Measurements from ENCODE around the gene CSNK2A1. TPM values are rescaled to one million over a fixed set of nuclear protein-coding genes. Genes with fewer than 3 reads are reported as not detected.

The CSNK2A1 gene
- total RNA-seq, 4 donors from 2014 or later: 85.0 to 107 (median 96.9) TPM

GRCh38 chr20:434661-435419 is 108.8 kb downstream of the CSNK2A1 start:
- H3K36me3 ChIP-seq: peaks cover 72% of the 10 kb centered on the region
- no peak overlapping the region for H3K4me3 ChIP-seq
- WGBS: 84% methylated on average over 10 of the region's 16 CpGs
- H3K27ac ChIP-seq: no peak overlapping the region
- H3K9me3 ChIP-seq: no peaks in the 10 kb centered on the region
- H3K4me1 ChIP-seq: peaks cover 9% of the 10 kb centered on the region
- TF ChIP-seq POLR2A (IDR thresholded peaks at IDR 0.05) (no peak), CTCF (IDR thresholded peaks at IDR 0.05) (no peak), POLR2AphosphoS5 (IDR thresholded peaks at IDR 0.05) (no peak), EP300 (IDR thresholded peaks at IDR 0.05) (no peak)
- no peaks in the 10 kb centered on the region for H3K27me3 ChIP-seq
- DNase-seq (ENCODE audit: low spot score in 2 of 2): no peak

GRCh38 chr20:434221-434620 is 109.4 kb downstream of the CSNK2A1 start:
- H3K9me3 ChIP-seq: no peaks in the 10 kb centered on the region
- H3K4me3 ChIP-seq: no peak overlapping the region
- TF ChIP-seq EP300 (IDR thresholded peaks at IDR 0.05) (no peak), POLR2A (IDR thresholded peaks at IDR 0.05) (no peak), CTCF (IDR thresholded peaks at IDR 0.05) (no peak), POLR2AphosphoS5 (IDR thresholded peaks at IDR 0.05) (no peak)
- peak in 1 of 2 donors; percentile 22 for DNase-seq (ENCODE audit: low spot score in 2 of 2)
- H3K4me1 ChIP-seq: peaks cover 7% of the 10 kb centered on the region
- WGBS: 66% methylated on average over 11 of the region's 11 CpGs
- H3K27me3 ChIP-seq: no peaks in the 10 kb centered on the region
- H3K27ac ChIP-seq: no peak overlapping the region
- peaks cover 72% of the 10 kb centered on the region for H3K36me3 ChIP-seq

GRCh38 chr20:433300-433975 is 110.2 kb downstream of the CSNK2A1 start:
- Histone ChIP-seq H3K9me3 (no peaks in the 10 kb centered on the region), H3K4me1 (peaks cover 4% of the 10 kb centered on the region), H3K4me3 (no peak overlapping the region), H3K27me3 (no peaks in the 10 kb centered on the region), H3K27ac (no peak overlapping the region), H3K36me3 (peaks cover 71% of the 10 kb centered on the region)
- 77% methylated on average over 12 of the region's 12 CpGs for WGBS
- TF ChIP-seq CTCF (IDR thresholded peaks at IDR 0.05) (no peak), POLR2AphosphoS5 (IDR thresholded peaks at IDR 0.05) (no peak), POLR2A (IDR thresholded peaks at IDR 0.05) (no peak), EP300 (IDR thresholded peaks at IDR 0.05) (no peak)
- peak in 1 of 2 donors; percentile 29 for DNase-seq (ENCODE audit: low spot score in 2 of 2)

- H3K27ac ChIP-seq: no peak overlapping the region
- no peak overlapping the region for H3K4me3 ChIP-seq
- no peaks in the 10 kb centered on the region for H3K27me3 ChIP-seq
- H3K36me3 ChIP-seq: peaks cover 71% of the 10 kb centered on the region
- TF ChIP-seq POLR2AphosphoS5 (IDR thresholded peaks at IDR 0.05) (no peak), POLR2A (IDR thresholded peaks at IDR 0.05) (no peak), CTCF (IDR thresholded peaks at IDR 0.05) (no peak), EP300 (IDR thresholded peaks at IDR 0.05) (no peak)
- no peaks in the 10 kb centered on the region for H3K4me1 ChIP-seq
- no peaks in the 10 kb centered on the region for H3K9me3 ChIP-seq
- DNase-seq (ENCODE audit: low spot score in 2 of 2): peak in 1 of 2 donors; percentile 55
- 87% methylated on average over 10 of the region's 11 CpGs for WGBS
Observed at GRCh38 chr20:432677-433299, 110.8 kb downstream of the CSNK2A1 start.

GRCh38 chr20:432208-432607 is 111.4 kb downstream of the CSNK2A1 start:
- no peak overlapping the region for H3K27ac ChIP-seq
- H3K36me3 ChIP-seq: peaks cover 71% of the 10 kb centered on the region
- WGBS: 88% methylated on average over 12 of the region's 13 CpGs
- peak in 1 of 2 donors; percentile 44 for DNase-seq (ENCODE audit: low spot score in 2 of 2)
- no peaks in the 10 kb centered on the region for H3K4me1 ChIP-seq
- H3K27me3 ChIP-seq: no peaks in the 10 kb centered on the region
- H3K9me3 ChIP-seq: no peaks in the 10 kb centered on the region
- no peak overlapping the region for H3K4me3 ChIP-seq
- TF ChIP-seq CTCF (IDR thresholded peaks at IDR 0.05) (no peak), POLR2AphosphoS5 (IDR thresholded peaks at IDR 0.05) (no peak), POLR2A (IDR thresholded peaks at IDR 0.05) (no peak), EP300 (IDR thresholded peaks at IDR 0.05) (no peak)
